Mucosa of stomach (tissue), 1 donor: Measurements from ENCODE around the gene IL16.

Source experiments
- H3K27me3 ChIP-seq: one replicate; pipeline ENCODE4 v1.7.0; 2013; ENCODE audit warnings: mild to moderate bottlenecking, low read length; ENCODE audit not compliant: control insufficient read depth, insufficient read depth
- H3K36me3 ChIP-seq: one replicate; pipeline ENCODE4 v1.7.0; 2013; ENCODE audit warnings: low read length; ENCODE audit not compliant: control insufficient read depth, insufficient read depth
- H3K4me1 ChIP-seq: one replicate; pipeline ENCODE4 v1.7.0; 2013; ENCODE audit warnings: mild to moderate bottlenecking, low read length; ENCODE audit not compliant: control insufficient read depth, insufficient read depth
- H3K4me3 ChIP-seq: one replicate; pipeline ENCODE4 v1.7.0; 2013; ENCODE audit warnings: low read length
- H3K9ac ChIP-seq: one replicate; pipeline ENCODE4 v1.7.0; 2013; ENCODE audit warnings: mild to moderate bottlenecking, low read length, moderate library complexity
- H3K9me3 ChIP-seq: one replicate; pipeline ENCODE4 v1.7.0; 2013; ENCODE audit warnings: mild to moderate bottlenecking, low read length, moderate library complexity; ENCODE audit not compliant: control insufficient read depth
- donor health status: Pancreatic carcinoma.

Gene IL16

GRCh38 chr15:81215983-81216382 lies 19.3 kb downstream of the IL16 start:
- Histone ChIP-seq H3K36me3 (no peaks in the 10 kb centered on the region), H3K27me3 (no peaks in the 10 kb centered on the region), H3K4me1 (no peaks in the 10 kb centered on the region), H3K9me3 (no peaks in the 10 kb centered on the region), H3K4me3 (no peak overlapping the region), H3K9ac (no peak overlapping the region)

- no peak overlapping the region for H3K4me3 ChIP-seq
- no peaks in the 10 kb centered on the region for H3K4me1 ChIP-seq
- H3K27me3 ChIP-seq: no peaks in the 10 kb centered on the region
- H3K36me3 ChIP-seq: no peaks in the 10 kb centered on the region
- no peaks in the 10 kb centered on the region for H3K9me3 ChIP-seq
- no peak overlapping the region for H3K9ac ChIP-seq
These were observed 19.7 kb downstream of the IL16 start for GRCh38 chr15:81216422-81216821.

GRCh38 chr15:81221449-81221848 lies 24.8 kb downstream of the IL16 start:
- H3K9me3 ChIP-seq: no peaks in the 10 kb centered on the region
- no peaks in the 10 kb centered on the region for H3K4me1 ChIP-seq
- H3K27me3 ChIP-seq: no peaks in the 10 kb centered on the region
- H3K36me3 ChIP-seq: no peaks in the 10 kb centered on the region
- no peak overlapping the region for H3K9ac ChIP-seq
- H3K4me3 ChIP-seq: no peak overlapping the region

- no peaks in the 10 kb centered on the region for H3K9me3 ChIP-seq
- no peaks in the 10 kb centered on the region for H3K36me3 ChIP-seq
- H3K9ac ChIP-seq: no peak overlapping the region
- no peaks in the 10 kb centered on the region for H3K4me1 ChIP-seq
- H3K4me3 ChIP-seq: no peak overlapping the region
- H3K27me3 ChIP-seq: no peaks in the 10 kb centered on the region
These were observed 25.3 kb downstream of the IL16 start for GRCh38 chr15:81222007-81222406.

GRCh38 chr15:81223346-81223971 lies 26.8 kb downstream of the IL16 start:
- no peaks in the 10 kb centered on the region for H3K4me1 ChIP-seq
- no peak overlapping the region for H3K4me3 ChIP-seq
- H3K27me3 ChIP-seq: no peaks in the 10 kb centered on the region
- H3K9me3 ChIP-seq: no peaks in the 10 kb centered on the region
- H3K9ac ChIP-seq: no peak overlapping the region
- H3K36me3 ChIP-seq: no peaks in the 10 kb centered on the region

GRCh38 chr15:81224232-81224631 lies 27.6 kb downstream of the IL16 start:
- Histone ChIP-seq H3K27me3 (no peaks in the 10 kb centered on the region), H3K36me3 (no peaks in the 10 kb centered on the region), H3K9me3 (no peaks in the 10 kb centered on the region), H3K4me3 (no peak overlapping the region), H3K9ac (no peak overlapping the region), H3K4me1 (no peaks in the 10 kb centered on the region)

GRCh38 chr15:81225161-81225671 lies 28.5 kb downstream of the IL16 start:
- H3K9ac ChIP-seq: no peak overlapping the region
- H3K9me3 ChIP-seq: no peaks in the 10 kb centered on the region
- no peak overlapping the region for H3K4me3 ChIP-seq
- no peaks in the 10 kb centered on the region for H3K27me3 ChIP-seq
- no peaks in the 10 kb centered on the region for H3K4me1 ChIP-seq
- no peaks in the 10 kb centered on the region for H3K36me3 ChIP-seq

GRCh38 chr15:81227716-81228115 lies 31.0 kb downstream of the IL16 start:
- H3K36me3 ChIP-seq: no peaks in the 10 kb centered on the region
- H3K27me3 ChIP-seq: no peaks in the 10 kb centered on the region
- H3K9ac ChIP-seq: no peak overlapping the region
- no peaks in the 10 kb centered on the region for H3K9me3 ChIP-seq
- no peak overlapping the region for H3K4me3 ChIP-seq
- H3K4me1 ChIP-seq: no peaks in the 10 kb centered on the region

GRCh38 chr15:81229586-81229985 lies 32.9 kb downstream of the IL16 start:
- Histone ChIP-seq H3K36me3 (no peaks in the 10 kb centered on the region), H3K4me1 (no peaks in the 10 kb centered on the region), H3K27me3 (no peaks in the 10 kb centered on the region), H3K4me3 (no peak overlapping the region), H3K9ac (no peak overlapping the region), H3K9me3 (no peaks in the 10 kb centered on the region)

GRCh38 chr15:81235276-81236123 lies 38.8 kb downstream of the IL16 start:
- Histone ChIP-seq H3K4me3 (no peak overlapping the region), H3K4me1 (no peaks in the 10 kb centered on the region), H3K9me3 (no peaks in the 10 kb centered on the region)

GRCh38 chr15:81239190-81239589 lies 42.5 kb downstream of the IL16 start:
- H3K36me3 ChIP-seq: no peaks in the 10 kb centered on the region
- H3K9ac ChIP-seq: no peak overlapping the region
- no peaks in the 10 kb centered on the region for H3K27me3 ChIP-seq
- no peak overlapping the region for H3K4me3 ChIP-seq
- no peaks in the 10 kb centered on the region for H3K4me1 ChIP-seq
- H3K9me3 ChIP-seq: no peaks in the 10 kb centered on the region

More at GRCh38 chr15:81235276-81236123, 38.8 kb downstream of the IL16 start:
- Histone ChIP-seq H3K27me3 (no peaks in the 10 kb centered on the region), H3K36me3 (no peaks in the 10 kb centered on the region), H3K9ac (no peak overlapping the region)

GRCh38 chr15:81242778-81243177 lies 46.1 kb downstream of the IL16 start:
- Histone ChIP-seq H3K4me3 (no peak overlapping the region), H3K9me3 (no peaks in the 10 kb centered on the region), H3K36me3 (no peaks in the 10 kb centered on the region)

More at GRCh38 chr15:81242778-81243177, 46.1 kb downstream of the IL16 start:
- no peak overlapping the region for H3K9ac ChIP-seq
- H3K4me1 ChIP-seq: no peaks in the 10 kb centered on the region
- H3K27me3 ChIP-seq: no peaks in the 10 kb centered on the region
